Measurements from ENCODE around the gene PGLYRP4. TPM values are rescaled to one million over a fixed set of nuclear protein-coding genes. Genes with fewer than 3 reads are reported as not detected.

The PGLYRP4 gene
- total RNA-seq, 1 donor from 2014 or later = not detected

DNA sequence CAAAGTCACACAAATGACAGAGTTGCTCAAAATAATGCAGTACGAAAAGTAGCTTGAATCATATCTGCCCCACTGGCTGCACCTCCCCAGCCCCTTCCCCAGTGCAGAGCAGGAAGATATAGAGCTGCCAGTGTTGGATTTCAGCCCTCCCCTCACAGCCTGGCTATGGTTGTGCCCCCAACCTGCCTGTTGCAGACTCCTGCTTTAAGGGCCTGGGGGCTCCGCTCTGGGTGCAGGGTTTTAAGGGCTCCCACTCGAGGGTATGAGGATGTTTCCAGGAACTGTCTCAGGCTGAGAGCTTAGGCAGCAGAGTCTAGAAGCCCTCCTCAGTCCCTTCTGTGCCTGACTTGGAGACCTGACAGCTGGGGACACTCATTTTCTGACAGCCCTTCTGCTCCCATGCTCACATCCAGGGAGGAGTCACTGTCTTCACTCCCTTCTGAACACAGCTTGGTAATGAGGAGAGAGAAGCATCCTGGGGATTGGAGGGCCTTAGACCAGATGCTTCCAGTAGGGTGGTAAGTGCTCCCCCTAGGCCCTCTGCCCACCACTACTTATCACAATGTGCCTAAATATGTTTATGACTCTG, 13.6 kb upstream of the PGLYRP4 start:
- H3K27ac ChIP-seq = no peak overlapping the region
- intact Hi-C loops (cut with DNase I) = no loop called here

DNA sequence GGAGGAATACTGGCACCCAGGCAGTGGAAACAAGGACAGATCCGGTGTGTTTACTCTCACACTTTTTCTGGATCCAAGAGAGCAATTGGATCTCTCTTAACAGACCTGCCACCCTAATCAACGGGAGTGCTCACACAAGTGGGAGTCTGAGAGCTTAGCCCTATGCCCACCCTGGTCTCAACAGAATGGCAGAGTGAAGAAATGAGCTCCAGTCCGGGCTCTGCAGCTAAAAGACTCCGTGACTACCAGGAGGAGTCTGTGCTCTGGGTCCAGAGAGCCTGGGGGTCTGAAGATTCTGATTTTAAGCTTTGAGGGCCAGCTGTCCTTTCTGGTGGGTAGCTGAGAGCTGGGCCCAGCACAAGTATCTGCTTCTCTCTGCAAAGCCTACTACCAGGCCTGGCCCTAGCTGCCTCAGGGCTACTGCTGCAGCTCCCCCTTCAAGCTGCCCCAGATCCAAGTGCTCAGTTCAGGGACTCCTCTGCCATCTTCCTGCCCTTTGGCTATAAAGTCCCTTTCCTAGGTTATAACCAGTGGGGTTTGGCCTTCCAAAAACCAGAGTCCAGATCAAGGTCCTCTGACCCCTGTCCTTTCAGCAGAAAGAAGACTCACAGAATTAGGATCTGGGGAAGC, 13.0 kb upstream of the PGLYRP4 start:
- no peaks in the 10 kb centered on the region for H3K9me3 ChIP-seq
- DNase-seq (no peak), ATAC-seq (no peak)
- H3K36me3 ChIP-seq = no peaks in the 10 kb centered on the region
- intact Hi-C loops (cut with DNase I) = no loop called here
- H3K4me3 ChIP-seq = no peak overlapping the region
- TF ChIP-seq, protein P1, sequence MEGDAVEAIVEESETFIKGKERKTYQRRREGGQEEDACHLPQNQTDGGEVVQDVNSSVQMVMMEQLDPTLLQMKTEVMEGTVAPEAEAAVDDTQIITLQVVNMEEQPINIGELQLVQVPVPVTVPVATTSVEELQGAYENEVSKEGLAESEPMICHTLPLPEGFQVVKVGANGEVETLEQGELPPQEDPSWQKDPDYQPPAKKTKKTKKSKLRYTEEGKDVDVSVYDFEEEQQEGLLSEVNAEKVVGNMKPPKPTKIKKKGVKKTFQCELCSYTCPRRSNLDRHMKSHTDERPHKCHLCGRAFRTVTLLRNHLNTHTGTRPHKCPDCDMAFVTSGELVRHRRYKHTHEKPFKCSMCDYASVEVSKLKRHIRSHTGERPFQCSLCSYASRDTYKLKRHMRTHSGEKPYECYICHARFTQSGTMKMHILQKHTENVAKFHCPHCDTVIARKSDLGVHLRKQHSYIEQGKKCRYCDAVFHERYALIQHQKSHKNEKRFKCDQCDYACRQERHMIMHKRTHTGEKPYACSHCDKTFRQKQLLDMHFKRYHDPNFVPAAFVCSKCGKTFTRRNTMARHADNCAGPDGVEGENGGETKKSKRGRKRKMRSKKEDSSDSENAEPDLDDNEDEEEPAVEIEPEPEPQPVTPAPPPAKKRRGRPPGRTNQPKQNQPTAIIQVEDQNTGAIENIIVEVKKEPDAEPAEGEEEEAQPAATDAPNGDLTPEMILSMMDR (IDR thresholded peaks at IDR 0.05) = no peak
- no peak overlapping the region for H3K27ac ChIP-seq
- H3K4me1 ChIP-seq = peaks cover 17% of the 10 kb centered on the region
- no peaks in the 10 kb centered on the region for H3K27me3 ChIP-seq

More for the DNA sequence above, 13.6 kb upstream of the PGLYRP4 start:
- Histone ChIP-seq H3K4me3 (no peak overlapping the region), H3K36me3 (no peaks in the 10 kb centered on the region), H3K4me1 (peaks cover 10% of the 10 kb centered on the region), H3K27me3 (no peaks in the 10 kb centered on the region), H3K9me3 (no peaks in the 10 kb centered on the region)
- ATAC-seq (no peak), DNase-seq (no peak)
- TF ChIP-seq, protein P1 (IDR thresholded peaks at IDR 0.05) = no peak

DNA sequence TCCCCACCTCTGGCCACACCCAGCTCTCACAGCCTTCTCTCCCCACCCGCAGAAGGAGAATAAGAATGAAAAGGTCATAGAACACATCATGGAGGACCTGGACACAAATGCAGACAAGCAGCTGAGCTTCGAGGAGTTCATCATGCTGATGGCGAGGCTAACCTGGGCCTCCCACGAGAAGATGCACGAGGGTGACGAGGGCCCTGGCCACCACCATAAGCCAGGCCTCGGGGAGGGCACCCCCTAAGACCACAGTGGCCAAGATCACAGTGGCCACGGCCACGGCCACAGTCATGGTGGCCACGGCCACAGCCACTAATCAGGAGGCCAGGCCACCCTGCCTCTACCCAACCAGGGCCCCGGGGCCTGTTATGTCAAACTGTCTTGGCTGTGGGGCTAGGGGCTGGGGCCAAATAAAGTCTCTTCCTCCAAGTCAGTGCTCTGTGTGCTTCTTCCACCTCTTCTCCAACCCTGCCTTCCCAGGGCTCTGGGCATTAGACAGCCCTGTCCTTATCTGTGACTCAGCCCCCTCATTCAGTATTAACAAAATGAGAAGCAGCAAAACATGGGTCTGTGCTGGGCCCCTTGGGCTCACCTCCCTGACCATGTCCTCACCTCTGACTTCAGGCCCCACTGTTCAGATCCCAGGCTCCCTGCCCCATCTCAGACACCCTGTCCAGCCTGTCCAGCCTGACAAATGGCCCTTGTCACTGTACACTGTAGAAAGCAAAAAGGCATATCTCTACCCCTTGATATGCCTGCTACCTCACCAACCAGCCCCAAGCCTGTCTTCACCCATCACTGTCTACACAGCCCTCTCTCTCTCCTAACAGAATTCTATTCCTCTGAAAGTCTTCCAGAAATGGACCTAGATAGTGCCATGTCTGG, 12.2 kb upstream of the PGLYRP4 start:
- H3K9me3 ChIP-seq = no peaks in the 10 kb centered on the region
- no peaks in the 10 kb centered on the region for H3K36me3 ChIP-seq
- H3K27ac ChIP-seq = no peak overlapping the region
- intact Hi-C loops (cut with DNase I) = no loop called here
- H3K4me1 ChIP-seq = peaks cover 17% of the 10 kb centered on the region
- H3K4me3 ChIP-seq = no peak overlapping the region
- no peak for DNase-seq
- TF ChIP-seq, protein P1 (IDR thresholded peaks at IDR 0.05) = no peak
- no peak for ATAC-seq
- no peaks in the 10 kb centered on the region for H3K27me3 ChIP-seq

DNA sequence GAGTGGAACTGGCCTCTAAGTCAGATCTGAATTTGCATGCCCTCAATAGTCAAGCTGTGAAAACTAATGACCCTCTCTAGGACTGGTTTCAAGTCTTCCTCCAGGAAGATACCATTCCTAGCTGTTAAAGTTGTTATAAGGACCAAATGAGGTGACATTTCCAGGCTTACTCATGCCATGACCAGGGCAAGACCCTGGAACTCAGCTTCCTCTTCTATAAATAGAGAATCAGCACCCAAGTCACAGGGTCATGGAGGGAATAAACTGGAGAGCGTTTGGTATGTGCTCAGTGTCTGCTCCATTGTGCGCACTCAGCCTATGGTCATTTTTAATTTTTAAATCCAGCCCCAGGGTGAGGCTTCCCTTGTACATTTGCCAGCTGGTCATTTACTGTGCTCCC, 11.5 kb upstream of the PGLYRP4 start:
- H3K4me1 ChIP-seq = peaks cover 17% of the 10 kb centered on the region
- no peaks in the 10 kb centered on the region for H3K27me3 ChIP-seq
- no peaks in the 10 kb centered on the region for H3K9me3 ChIP-seq
- no peak overlapping the region for H3K4me3 ChIP-seq
- DNase-seq = no peak
- H3K36me3 ChIP-seq = no peaks in the 10 kb centered on the region
- intact Hi-C loops (cut with DNase I) = no loop called here
- TF ChIP-seq, protein P1 (IDR thresholded peaks at IDR 0.05) = no peak
- no peak overlapping the region for H3K27ac ChIP-seq
- ATAC-seq = no peak

DNA sequence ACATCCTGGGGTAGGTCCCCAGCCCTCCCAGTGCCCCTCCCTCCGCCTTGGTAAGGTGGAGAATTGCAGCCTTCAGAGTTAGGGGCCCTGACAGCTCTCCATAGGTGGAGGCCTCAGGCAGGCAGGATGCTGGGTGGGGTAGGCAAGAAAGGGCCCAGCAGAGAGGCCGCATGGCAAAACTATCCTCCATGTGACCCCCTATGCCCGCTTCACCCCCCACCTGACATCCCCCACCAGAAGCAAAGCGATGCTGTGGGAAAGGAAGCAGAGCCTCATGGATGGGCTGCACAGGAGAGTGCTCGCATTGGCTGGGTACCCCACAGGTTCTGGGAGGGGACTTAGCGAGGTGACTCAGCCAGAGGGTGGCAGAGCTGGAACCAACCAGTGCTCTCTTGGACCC, 10.6 kb upstream of the PGLYRP4 start:
- Histone ChIP-seq H3K27me3 (no peaks in the 10 kb centered on the region), H3K4me3 (peak overlapping the region; percentile 40), H3K4me1 (peaks cover 17% of the 10 kb centered on the region), H3K27ac (peak overlapping the region; percentile 84), H3K9me3 (no peaks in the 10 kb centered on the region), H3K36me3 (no peaks in the 10 kb centered on the region)
- DNase-seq (no peak), ATAC-seq (no peak)
- intact Hi-C loops (cut with DNase I) = no loop called here
- TF ChIP-seq, protein P1 (IDR thresholded peaks at IDR 0.05) = no peak
